GM13977 (cell line): ENCODE measurements around the gene CELF1.

Experiments used
- DNase-seq: peaks from one replicate; pipeline ENCODE4 v3.0.0; 2012; ENCODE audit warnings: low spot score
- in situ Hi-C: fragments of 300-500 bp; cut with MboI; formaldehyde crosslinking; loops from one replicate; pipeline ENCODE4 v1.12.0; 2022; ENCODE audit warnings: low sequenced_read_pairs, low pct_unique_long_range_greater_than_20kb, mixed read lengths, inconsistent platforms; ENCODE audit not compliant: unreplicated experiment
- TF ChIP-seq, protein P1 (sequence below): IDR thresholded peaks from 2 replicates; pipeline ENCODE4 v1.5.1; 2012; ENCODE audit warnings: mild to moderate bottlenecking, control low read depth; ENCODE audit not compliant: insufficient read depth; ENCODE audit errors: extremely low read depth, missing control alignments

The CELF1 gene

DNA sequence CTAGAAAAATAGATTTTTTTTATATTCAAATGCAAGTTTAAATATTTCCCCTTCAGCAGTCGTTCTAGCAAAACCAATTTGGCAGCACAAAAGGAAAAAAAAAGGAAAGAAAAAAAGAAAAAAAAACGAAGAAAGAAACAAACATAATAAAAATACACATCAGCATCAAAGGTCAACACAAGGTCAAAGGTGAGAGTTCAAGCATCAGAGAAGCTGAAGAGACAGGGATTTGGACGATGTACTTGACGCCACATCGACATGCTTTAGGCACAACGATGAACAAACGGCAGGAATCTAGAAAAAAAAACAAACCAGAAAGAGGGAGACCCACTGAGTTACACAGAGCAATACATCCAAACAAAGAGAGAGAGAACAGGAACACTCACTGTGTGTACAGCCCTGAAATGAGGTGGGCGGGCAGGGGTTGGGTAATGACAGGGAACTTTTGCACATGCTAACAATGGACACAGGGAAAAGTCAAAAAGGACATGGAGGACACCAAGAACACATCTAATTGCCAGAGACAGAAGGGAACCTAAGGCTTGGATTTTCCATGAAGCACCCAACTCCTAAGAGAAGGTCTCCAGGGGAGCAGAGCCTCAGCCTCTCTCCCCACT lies 84.2 kb downstream of the CELF1 start:
- in situ Hi-C loops: no loop called here
- TF ChIP-seq, protein P1, sequence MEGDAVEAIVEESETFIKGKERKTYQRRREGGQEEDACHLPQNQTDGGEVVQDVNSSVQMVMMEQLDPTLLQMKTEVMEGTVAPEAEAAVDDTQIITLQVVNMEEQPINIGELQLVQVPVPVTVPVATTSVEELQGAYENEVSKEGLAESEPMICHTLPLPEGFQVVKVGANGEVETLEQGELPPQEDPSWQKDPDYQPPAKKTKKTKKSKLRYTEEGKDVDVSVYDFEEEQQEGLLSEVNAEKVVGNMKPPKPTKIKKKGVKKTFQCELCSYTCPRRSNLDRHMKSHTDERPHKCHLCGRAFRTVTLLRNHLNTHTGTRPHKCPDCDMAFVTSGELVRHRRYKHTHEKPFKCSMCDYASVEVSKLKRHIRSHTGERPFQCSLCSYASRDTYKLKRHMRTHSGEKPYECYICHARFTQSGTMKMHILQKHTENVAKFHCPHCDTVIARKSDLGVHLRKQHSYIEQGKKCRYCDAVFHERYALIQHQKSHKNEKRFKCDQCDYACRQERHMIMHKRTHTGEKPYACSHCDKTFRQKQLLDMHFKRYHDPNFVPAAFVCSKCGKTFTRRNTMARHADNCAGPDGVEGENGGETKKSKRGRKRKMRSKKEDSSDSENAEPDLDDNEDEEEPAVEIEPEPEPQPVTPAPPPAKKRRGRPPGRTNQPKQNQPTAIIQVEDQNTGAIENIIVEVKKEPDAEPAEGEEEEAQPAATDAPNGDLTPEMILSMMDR: no peak
- DNase-seq: no peak

DNA sequence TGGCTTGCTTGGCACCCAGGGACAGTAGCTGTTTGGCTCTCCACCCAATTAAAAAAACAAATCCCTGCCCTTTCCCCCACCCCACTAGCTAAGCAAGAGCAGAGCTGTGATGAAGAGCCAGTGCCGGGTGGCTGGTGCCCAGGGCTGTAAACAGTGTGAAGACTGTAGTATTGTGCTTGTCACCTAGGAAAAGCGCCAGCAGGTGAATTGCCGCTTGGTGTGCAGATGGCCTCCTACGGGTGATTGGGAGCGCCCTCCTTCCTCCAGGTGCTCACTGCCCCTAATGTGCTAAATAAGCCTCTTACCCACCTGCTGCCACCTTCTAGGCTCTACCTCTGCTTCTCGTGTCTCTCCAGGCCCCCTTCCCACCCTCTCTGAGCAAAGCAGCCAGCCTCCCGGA lies 85.6 kb downstream of the CELF1 start:
- DNase-seq: no peak
- TF ChIP-seq, protein P1: no peak
- in situ Hi-C loops: no loop called here

DNA sequence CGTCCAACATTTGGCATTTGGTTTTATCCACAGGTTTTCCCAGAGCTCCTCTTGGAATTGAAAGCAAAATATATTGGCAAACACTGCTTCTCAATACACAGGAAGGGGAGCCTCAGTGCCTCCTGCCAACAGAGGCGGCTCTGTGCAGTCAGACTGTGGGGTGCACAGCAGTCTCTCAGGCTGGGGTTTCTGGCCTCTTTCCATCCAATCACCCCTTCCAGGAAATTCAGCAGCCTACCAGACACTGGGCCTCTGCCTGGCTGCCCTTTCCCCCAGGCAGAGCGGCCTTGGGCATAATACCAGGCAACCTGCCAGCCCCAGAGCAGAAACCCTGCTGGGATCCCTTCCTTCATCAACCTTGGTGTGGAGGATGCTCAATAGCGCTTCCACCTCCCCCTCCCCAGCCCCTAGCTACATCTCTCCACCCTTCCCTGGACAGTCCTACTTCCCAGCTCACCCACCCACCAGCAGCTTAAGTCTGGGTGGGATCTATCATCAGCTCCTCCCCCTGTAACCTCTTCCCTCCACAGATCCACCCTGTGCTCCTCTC lies 86.2 kb downstream of the CELF1 start:
- TF ChIP-seq, protein P1: no peak
- no peak for DNase-seq
- in situ Hi-C loops: no loop called here

DNA sequence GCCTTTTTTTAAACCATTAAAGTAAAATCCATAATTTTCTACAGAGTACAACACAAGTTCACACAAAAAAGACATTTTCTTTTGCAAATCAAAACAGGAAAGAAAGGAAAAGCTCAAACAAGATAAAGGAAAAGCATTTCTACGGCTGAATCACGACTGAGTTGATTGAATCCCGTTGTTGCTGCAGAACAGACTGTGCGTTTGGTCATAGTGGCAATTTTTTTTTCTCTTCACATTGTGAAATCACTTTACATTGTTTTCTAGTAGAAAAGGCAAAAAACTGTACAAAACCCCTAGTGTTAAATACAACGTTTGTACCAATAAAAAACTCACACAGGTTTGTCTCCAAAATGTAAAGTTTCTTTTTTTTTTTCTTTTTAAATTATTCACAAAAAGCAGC lies 86.7 kb downstream of the CELF1 start:
- no peak for DNase-seq
- TF ChIP-seq, protein P1: no peak
- in situ Hi-C loops: no loop called here

DNA sequence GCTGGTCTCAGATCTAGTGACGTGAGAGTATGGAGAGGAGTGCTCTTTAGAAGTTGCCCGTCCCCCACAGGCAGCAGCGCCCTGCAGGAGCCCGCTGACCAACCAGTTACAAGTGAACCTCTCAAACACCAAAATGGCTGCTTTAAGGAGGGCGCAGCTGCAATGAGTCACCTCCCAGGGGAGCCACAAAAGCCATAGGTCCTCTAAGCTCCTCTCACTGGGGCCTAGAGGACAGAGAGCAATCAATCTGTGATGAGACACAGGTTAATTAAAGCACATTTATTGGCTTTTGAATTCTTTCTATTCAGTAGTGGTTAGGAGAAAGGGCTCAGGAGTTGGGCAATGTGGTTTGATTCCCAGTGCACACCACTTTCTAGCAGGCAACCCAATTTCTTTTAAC lies 88.4 kb downstream of the CELF1 start:
- DNase-seq: no peak
- TF ChIP-seq, protein P1: no peak
- in situ Hi-C loops: no loop called here

DNA sequence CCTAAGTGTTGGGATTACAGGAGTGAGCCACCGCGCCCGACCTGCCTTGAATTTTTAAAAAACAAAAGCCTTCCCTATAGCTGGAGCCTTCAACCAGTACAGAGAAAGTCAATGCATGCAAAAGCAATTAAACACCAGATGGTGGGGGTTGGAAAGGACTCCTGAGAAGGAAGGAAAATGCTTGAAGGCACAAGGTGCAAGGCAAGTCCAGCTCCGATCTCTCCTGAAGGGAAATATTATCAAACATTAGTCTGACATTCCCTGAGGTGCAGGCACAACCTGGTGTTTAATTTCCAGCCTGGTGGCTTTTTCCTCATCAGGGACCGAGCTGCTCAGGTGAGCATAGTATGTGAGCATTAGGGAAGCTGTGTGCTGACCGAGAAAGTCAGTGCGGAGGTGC lies 91.1 kb downstream of the CELF1 start:
- TF ChIP-seq, protein P1: no peak
- DNase-seq: no peak
- in situ Hi-C loops: no loop called here
